ENCODE data around the gene PARD3B. TPM values are rescaled to one million over a fixed set of nuclear protein-coding genes. Genes with fewer than 3 reads are reported as not detected.
A peak's percentile ranks its signal among the peaks of the same experiment; 100 is the strongest.

PARD3B gene
- total and polyA plus RNA-seq, 10 of the 15 experiments (the other 5 are each of a cell fraction or from before 2014, with no cell fraction given), result 0.01 to 0.54 (median 0.07) TPM; not detected in 7

DNA sequence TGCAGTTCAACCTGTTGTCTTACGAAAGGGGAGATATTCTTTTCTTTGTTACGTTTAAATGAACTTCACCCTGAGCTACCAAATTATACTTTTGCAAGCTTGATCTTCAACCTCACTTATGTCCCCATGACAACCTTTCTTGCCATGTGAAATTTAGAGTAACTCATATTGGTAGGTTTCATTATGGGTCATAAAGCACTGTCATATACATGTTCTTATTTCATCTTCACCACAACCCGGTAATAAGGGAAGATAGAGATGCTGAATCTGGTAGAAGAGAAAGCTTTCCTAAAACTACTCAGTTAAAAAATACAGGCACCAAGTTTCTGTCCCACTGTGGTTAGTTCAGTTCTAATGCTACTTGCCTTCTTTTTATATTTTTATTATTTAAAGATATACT lies 928.5 kb downstream of the PARD3B start:
- Histone ChIP-seq H3K27ac (ENCODE audit: control insufficient read depth, insufficient read depth) (no peak overlapping the region), H3K36me3 (ENCODE audit: control insufficient read depth in 2 of 2, insufficient read depth in 2 of 2, low read length in 1 of 2) (no peaks in the 10 kb centered on the region), H3K9ac (ENCODE audit: control insufficient read depth, insufficient read depth, low read length) (no peak overlapping the region), H3K4me1 (ENCODE audit: control insufficient read depth, insufficient read depth, low read length) (no peaks in the 10 kb centered on the region), H3K4me3 (no peak overlapping the region), H4K20me1 (ENCODE audit: control insufficient read depth, insufficient read depth) (no peaks in the 10 kb centered on the region), H3K9me3 (replicated peaks; ENCODE audit: control insufficient read depth, insufficient read depth, low read length) (no peaks in the 10 kb centered on the region), H3K79me2 (ENCODE audit: control insufficient read depth, insufficient read depth, low read length) (no peaks in the 10 kb centered on the region), H3K27me3 (replicated peaks in 1 of 2; ENCODE audit: control insufficient read depth in 2 of 2, insufficient read depth in 2 of 2, low read length in 1 of 2) (peaks cover 1 to 3% of the 10 kb centered on the region in 2 experiments; a peak in 3 of 4 replicates), H2AFZ (ENCODE audit: control insufficient read depth, low read depth, low read length) (no peak overlapping the region), H3K4me2 (ENCODE audit: control insufficient read depth, insufficient read depth) (no peak overlapping the region)
- in situ Hi-C loops (cut with MboI), result no loop called here
- DNase-seq (ENCODE audit: low read depth, low spot score) (no peak), ATAC-seq (no peak), FAIRE-seq (no peak)
- ChIA-PET CTCF (no interaction called here), POLR2A (no interaction called here), SMC1A (ENCODE audit: uncharacterized antibody, unreplicated experiment) (interaction anchor here (0.7 kb wide), 1 partner anchor 47 kb away, joined by 3 read pairs; no protein-coding TSS in a partner anchor), RAD21 (ENCODE audit: unreplicated experiment) (no interaction called here)
- no TSS peak for BruUV-seq (replicated peaks)
- intact Hi-C loops (cut with micrococcal nuclease; ENCODE audit: unreplicated experiment), result no loop called here
- WGBS (ENCODE audit: insufficient coverage, insufficient replicate concordance, low lambda C conversion rate, missing lambda C conversion rate), result 0% methylated on average over 3 of the region's 3 CpGs
- TF ChIP-seq IRF4 (IDR thresholded peaks at IDR 0.05; ENCODE audit: low read depth, low read length) (no peak), MEF2A (IDR thresholded peaks at IDR 0.05; ENCODE audit: insufficient read depth, low read depth, low read length) (no peak), KAT2A (conservative IDR thresholded peaks at IDR 0.05; ENCODE audit: control insufficient read depth, low read depth, low read length) (no peak), BHLHE40 (IDR thresholded peaks at IDR 0.05; ENCODE audit: borderline replicate concordance in 1 of 2, low read depth in 2 of 2, low read length in 1 of 2) (no peak), JUNB (IDR thresholded peaks at IDR 0.05) (peak; percentile 44), RUNX3 (IDR thresholded peaks at IDR 0.05; ENCODE audit: low read length) (peak; percentile 39)

DNA sequence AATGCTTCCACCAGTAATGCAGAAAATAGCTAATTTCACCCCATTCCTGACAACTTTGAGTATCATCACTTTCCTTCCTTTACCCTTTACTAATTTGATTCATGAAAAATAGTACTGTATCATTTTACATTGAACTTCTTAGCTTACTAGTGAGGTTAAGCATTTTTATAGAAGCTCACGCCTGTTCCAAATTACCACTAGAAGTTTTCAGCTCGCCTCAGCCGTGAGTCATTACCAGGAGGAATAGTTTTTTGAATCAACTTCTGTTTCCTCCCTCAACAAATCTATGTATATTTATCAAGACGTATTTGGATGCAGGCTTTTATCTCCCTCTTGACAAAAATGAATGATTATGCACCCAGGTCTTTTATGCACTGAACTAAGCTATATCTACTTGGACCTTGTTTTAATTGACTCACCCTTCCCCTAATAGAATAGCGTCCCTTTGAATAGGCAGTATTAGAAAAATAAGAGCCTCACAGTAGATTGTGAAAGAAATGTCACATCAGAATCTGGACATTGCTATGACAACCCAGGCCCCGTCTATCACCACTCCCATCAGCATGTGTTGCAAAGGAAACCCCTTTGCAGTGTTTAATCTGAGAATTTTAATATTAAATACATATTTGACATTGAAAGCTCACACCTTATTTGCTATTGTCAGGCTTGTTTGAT lies 929.6 kb downstream of the PARD3B start:
- FAIRE-seq (no peak), DNase-seq (ENCODE audit: low read depth, low spot score) (no peak), ATAC-seq (no peak)
- Histone ChIP-seq H3K9me3 (replicated peaks; ENCODE audit: control insufficient read depth, insufficient read depth, low read length) (no peaks in the 10 kb centered on the region), H3K36me3 (ENCODE audit: control insufficient read depth in 2 of 2, insufficient read depth in 2 of 2, low read length in 1 of 2) (no peaks in the 10 kb centered on the region), H3K79me2 (ENCODE audit: control insufficient read depth, insufficient read depth, low read length) (no peaks in the 10 kb centered on the region), H3K4me3 (no peak overlapping the region), H2AFZ (ENCODE audit: control insufficient read depth, low read depth, low read length) (no peak overlapping the region), H3K27ac (ENCODE audit: control insufficient read depth, insufficient read depth) (no peak overlapping the region), H3K4me1 (ENCODE audit: control insufficient read depth, insufficient read depth, low read length) (no peaks in the 10 kb centered on the region), H4K20me1 (ENCODE audit: control insufficient read depth, insufficient read depth) (no peaks in the 10 kb centered on the region), H3K4me2 (ENCODE audit: control insufficient read depth, insufficient read depth) (no peak overlapping the region), H3K27me3 (replicated peaks in 1 of 2; ENCODE audit: control insufficient read depth in 2 of 2, insufficient read depth in 2 of 2, low read length in 1 of 2) (peaks cover 1 to 3% of the 10 kb centered on the region in 2 experiments; a peak in 3 of 4 replicates), H3K9ac (ENCODE audit: control insufficient read depth, insufficient read depth, low read length) (no peak overlapping the region)
- ChIA-PET SMC1A (ENCODE audit: uncharacterized antibody, unreplicated experiment) (interaction anchor here (0.9 kb wide), 1 partner anchor 31 kb away, joined by 3 read pairs; no protein-coding TSS in a partner anchor), POLR2A (no interaction called here), RAD21 (ENCODE audit: unreplicated experiment) (no interaction called here), CTCF (interaction anchor here (0.6 to 1.6 kb wide), 3 partner anchors 9 to 206 kb away, joined by 3 to 4 read pairs (median 3); no protein-coding TSS in a partner anchor)
- intact Hi-C loops (cut with micrococcal nuclease; ENCODE audit: unreplicated experiment), result no loop called here
- in situ Hi-C loops (cut with MboI), result no loop called here
- BruUV-seq (replicated peaks), result no TSS peak
- 11% methylated on average over 6 of the region's 6 CpGs for WGBS (ENCODE audit: insufficient coverage, insufficient replicate concordance, low lambda C conversion rate, missing lambda C conversion rate)
- TF ChIP-seq RAD21 (IDR thresholded peaks at IDR 0.05; ENCODE audit: insufficient read depth, low read depth, low read length) (no peak), BRCA1 (IDR thresholded peaks at IDR 0.05; ENCODE audit: low read depth, low read length) (no peak), RUNX3 (IDR thresholded peaks at IDR 0.05; ENCODE audit: low read length) (no peak), ZNF622 (IDR thresholded peaks at IDR 0.05) (no peak), RB1 (IDR thresholded peaks at IDR 0.05; ENCODE audit: borderline replicate concordance) (no peak), ZNF217 (IDR thresholded peaks at IDR 0.05) (no peak), MEF2B (IDR thresholded peaks at IDR 0.05; ENCODE audit: partially characterized antibody, poor library complexity, severe bottlenecking) (no peak), PAX5 (IDR thresholded peaks at IDR 0.05; ENCODE audit: borderline replicate concordance, low read depth, low read length) (no peak), EED (IDR thresholded peaks at IDR 0.05; ENCODE audit: low read depth) (no peak), NR2C1 (IDR thresholded peaks at IDR 0.05) (no peak)
- TF ChIP-seq, protein P1, sequence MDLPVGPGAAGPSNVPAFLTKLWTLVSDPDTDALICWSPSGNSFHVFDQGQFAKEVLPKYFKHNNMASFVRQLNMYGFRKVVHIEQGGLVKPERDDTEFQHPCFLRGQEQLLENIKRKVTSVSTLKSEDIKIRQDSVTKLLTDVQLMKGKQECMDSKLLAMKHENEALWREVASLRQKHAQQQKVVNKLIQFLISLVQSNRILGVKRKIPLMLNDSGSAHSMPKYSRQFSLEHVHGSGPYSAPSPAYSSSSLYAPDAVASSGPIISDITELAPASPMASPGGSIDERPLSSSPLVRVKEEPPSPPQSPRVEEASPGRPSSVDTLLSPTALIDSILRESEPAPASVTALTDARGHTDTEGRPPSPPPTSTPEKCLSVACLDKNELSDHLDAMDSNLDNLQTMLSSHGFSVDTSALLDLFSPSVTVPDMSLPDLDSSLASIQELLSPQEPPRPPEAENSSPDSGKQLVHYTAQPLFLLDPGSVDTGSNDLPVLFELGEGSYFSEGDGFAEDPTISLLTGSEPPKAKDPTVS (IDR thresholded peaks at IDR 0.05; ENCODE audit: low read depth, low read length), result no peak
